NB4 (cell line): ENCODE measurements around the gene OOSP4B.
"Not testable (repeated sequence)": the region's sequence is repeated elsewhere in the genome, so short reads cannot be mapped to it uniquely, and the experiment has no call there.

Experiments
- DNase-seq: peaks from one replicate; pipeline ENCODE4 v3.0.0; 2010; ENCODE audit warnings: low read depth
- H3K4me3 ChIP-seq: one replicate; pipeline ENCODE4 v1.5.1; 2011; ENCODE audit warnings: mild to moderate bottlenecking, low read depth, low read length, moderate library complexity
- CTCF ChIP-seq: IDR thresholded peaks from one replicate; pipeline ENCODE4 v1.5.1; 2012; ENCODE audit warnings: low read depth, low read length
- MAX ChIP-seq: IDR thresholded peaks from 2 replicates; pipeline ENCODE4 v1.6.1; 2011; ENCODE audit warnings: low read depth, low read length
- MYC ChIP-seq: IDR thresholded peaks from 2 replicates; pipeline ENCODE4 v1.6.1; 2011; ENCODE audit warnings: low read depth, low read length
- POLR2A ChIP-seq: IDR thresholded peaks from 2 replicates; pipeline ENCODE4 v1.6.1; 2011; ENCODE audit warnings: mild to moderate bottlenecking; ENCODE audit not compliant: insufficient read length; ENCODE audit errors: extremely low read depth

OOSP4B gene

GRCh38 chr11:60003729-60004128, 13.3 kb upstream of the OOSP4B start:
- no peak overlapping the region for H3K4me3 ChIP-seq
- DNase-seq = no peak
- TF ChIP-seq MAX = no peak
- no peak for TF ChIP-seq POLR2A
- TF ChIP-seq MYC = no peak
- TF ChIP-seq CTCF = no peak

GRCh38 chr11:60005360-60005759, 11.6 kb upstream of the OOSP4B start:
- TF ChIP-seq MYC (no peak), POLR2A (no peak), CTCF (no peak), MAX (no peak)
- DNase-seq = no peak
- no peak overlapping the region for H3K4me3 ChIP-seq

GRCh38 chr11:60018058-60018457, 1.1 kb downstream of the OOSP4B start:
- peak; percentile 4 for DNase-seq
- TF ChIP-seq POLR2A = no peak
- no peak for TF ChIP-seq CTCF
- TF ChIP-seq MAX = no peak
- no peak for TF ChIP-seq MYC
- H3K4me3 ChIP-seq = no peak overlapping the region

GRCh38 chr11:60020376-60020775, 3.4 kb downstream of the OOSP4B start:
- not testable (repeated sequence) for DNase-seq, H3K4me3 ChIP-seq

GRCh38 chr11:60029015-60029632, 12.1 kb downstream of the OOSP4B start:
- H3K4me3 ChIP-seq = no peak overlapping the region
- TF ChIP-seq CTCF (no peak), MYC (no peak), MAX (no peak), POLR2A (no peak)
- no peak for DNase-seq

GRCh38 chr11:60040109-60040508, 23.1 kb downstream of the OOSP4B start, which contains the start of gene OOSP2:
Gene OOSP2 (plus strand): TSS chr11:60040409. CDS start chr11:60040460, 51 bp downstream.
- DNase-seq = no peak
- H3K4me3 ChIP-seq = no peak within 1 kb of the TSS
- TF ChIP-seq MYC (no peak), MAX (no peak), POLR2A (no peak), CTCF (no peak)

GRCh38 chr11:60050422-60050821, 33.4 kb downstream of the OOSP4B start:
- DNase-seq, H3K4me3 ChIP-seq: not testable (repeated sequence)

GRCh38 chr11:60050839-60051238, 33.9 kb downstream of the OOSP4B start:
- DNase-seq, H3K4me3 ChIP-seq: not testable (repeated sequence)
